ENCODE measurements around the gene KCNQ1. TPM values are rescaled to one million over a fixed set of nuclear protein-coding genes. Genes with fewer than 3 reads are reported as not detected.

The KCNQ1 gene
- total RNA-seq, 1 experiment from 2014 or later = 2.3 TPM

DNA sequence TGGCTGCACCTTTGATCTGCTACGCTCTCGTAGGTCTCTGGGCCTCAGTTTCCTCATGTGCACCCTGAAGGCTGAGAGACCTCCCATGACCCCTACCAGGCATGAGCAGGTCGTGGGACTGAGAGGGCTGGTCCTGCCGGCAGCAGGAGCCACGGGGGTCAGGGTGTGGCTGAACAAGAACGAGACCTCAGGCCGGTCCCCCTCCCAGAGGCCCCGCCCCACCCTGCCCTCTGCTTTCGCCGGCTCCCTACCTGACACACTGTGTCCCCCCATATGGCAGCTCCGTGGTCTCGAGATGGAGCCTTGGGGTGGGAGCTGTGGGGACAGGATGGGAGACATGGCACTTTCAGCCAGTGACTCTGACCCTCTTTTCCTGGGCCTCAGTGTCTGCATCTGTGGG lies 400.2 kb downstream of the KCNQ1 start:
- no peak overlapping the region for H2BK20ac ChIP-seq (ENCODE audit: low read depth, low read length, poor library complexity, severe bottlenecking)
- no peaks in the 10 kb centered on the region for H3K9me3 ChIP-seq (ENCODE audit: control insufficient read depth, low read depth, low read length)
- H3K4me3 Mint-ChIP-seq = no peak overlapping the region
- no CpG with 5 or more reads among the region's 12 CpGs for WGBS (ENCODE audit: extremely low coverage, insufficient read length, low lambda C conversion rate)
- H3K79me2 ChIP-seq (ENCODE audit: insufficient read depth, low read length) = no peaks in the 10 kb centered on the region
- no peaks in the 10 kb centered on the region for H4K20me1 ChIP-seq (ENCODE audit: control insufficient read depth, insufficient read depth, insufficient read length)
- no peaks in the 10 kb centered on the region for H3K36me3 Mint-ChIP-seq (ENCODE audit: insufficient read depth in 1 of 3, low read depth in 3 of 3)
- no peak overlapping the region for H2BK5ac ChIP-seq (ENCODE audit: insufficient read length, low read length)
- H2BK12ac ChIP-seq (ENCODE audit: insufficient read length, low read depth, low read length) = no peak overlapping the region
- H3K56ac ChIP-seq (ENCODE audit: insufficient read length, low read depth, low read length) = no peak overlapping the region
- no peak overlapping the region for H3T11ph ChIP-seq (ENCODE audit: low read length)
- no peak overlapping the region for H3K4ac ChIP-seq (ENCODE audit: low read depth, low read length)
- no peak for DNase-seq
- H3K79me1 ChIP-seq (ENCODE audit: insufficient read depth, low read depth, low read length, poor library complexity, severe bottlenecking) = no peaks in the 10 kb centered on the region
- H3K27me3 Mint-ChIP-seq (ENCODE audit: low read depth) = peaks cover 66% of the 10 kb centered on the region
- H3K27ac Mint-ChIP-seq = no peak overlapping the region
- H3K4me1 ChIP-seq (ENCODE audit: insufficient read depth, low read length) = no peaks in the 10 kb centered on the region
- H3K27ac ChIP-seq (ENCODE audit: insufficient read length, low read depth, low read length) = no peak overlapping the region
- H3K23me2 ChIP-seq (ENCODE audit: insufficient read length, low read depth, low read length, poor library complexity, severe bottlenecking) = no peaks in the 10 kb centered on the region
- no peak overlapping the region for H3K4me2 ChIP-seq (ENCODE audit: insufficient read depth, insufficient read length, low read length)
- no peak overlapping the region for H3K14ac ChIP-seq (ENCODE audit: insufficient read depth, low read length)
- H3K27me3 ChIP-seq (ENCODE audit: insufficient read depth, low read length) = no peaks in the 10 kb centered on the region; the same call in 1 of the 2 replicates
- no peak overlapping the region for H3K18ac ChIP-seq (ENCODE audit: insufficient read length, low read depth, low read length)
- no peak overlapping the region for H4K5ac ChIP-seq (ENCODE audit: insufficient read length, low read depth, low read length)
- no peak overlapping the region for H4K8ac ChIP-seq (replicated peaks; ENCODE audit: insufficient read length, low read depth, low read length)
- H4K91ac ChIP-seq (ENCODE audit: insufficient read length, low read depth, low read length) = no peak overlapping the region
- H3K9ac ChIP-seq (ENCODE audit: extremely low read depth, insufficient read length, low read length) = no peak overlapping the region
- H2AFZ ChIP-seq (ENCODE audit: low read length) = no peak overlapping the region
- H2AK5ac ChIP-seq (ENCODE audit: insufficient read length, low read length) = no peak overlapping the region
- TF ChIP-seq, protein P1, sequence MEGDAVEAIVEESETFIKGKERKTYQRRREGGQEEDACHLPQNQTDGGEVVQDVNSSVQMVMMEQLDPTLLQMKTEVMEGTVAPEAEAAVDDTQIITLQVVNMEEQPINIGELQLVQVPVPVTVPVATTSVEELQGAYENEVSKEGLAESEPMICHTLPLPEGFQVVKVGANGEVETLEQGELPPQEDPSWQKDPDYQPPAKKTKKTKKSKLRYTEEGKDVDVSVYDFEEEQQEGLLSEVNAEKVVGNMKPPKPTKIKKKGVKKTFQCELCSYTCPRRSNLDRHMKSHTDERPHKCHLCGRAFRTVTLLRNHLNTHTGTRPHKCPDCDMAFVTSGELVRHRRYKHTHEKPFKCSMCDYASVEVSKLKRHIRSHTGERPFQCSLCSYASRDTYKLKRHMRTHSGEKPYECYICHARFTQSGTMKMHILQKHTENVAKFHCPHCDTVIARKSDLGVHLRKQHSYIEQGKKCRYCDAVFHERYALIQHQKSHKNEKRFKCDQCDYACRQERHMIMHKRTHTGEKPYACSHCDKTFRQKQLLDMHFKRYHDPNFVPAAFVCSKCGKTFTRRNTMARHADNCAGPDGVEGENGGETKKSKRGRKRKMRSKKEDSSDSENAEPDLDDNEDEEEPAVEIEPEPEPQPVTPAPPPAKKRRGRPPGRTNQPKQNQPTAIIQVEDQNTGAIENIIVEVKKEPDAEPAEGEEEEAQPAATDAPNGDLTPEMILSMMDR (conservative IDR thresholded peaks at IDR 0.05) = no peak
- no peak overlapping the region for H3K23ac ChIP-seq (ENCODE audit: insufficient read length, low read depth, low read length)
- no peaks in the 10 kb centered on the region for H3K9me3 Mint-ChIP-seq
- H3K4me1 Mint-ChIP-seq = peaks cover 5 to 9% of the 10 kb centered on the region in 2 experiments; a peak in 3 of 4 replicates
- H2BK120ac ChIP-seq (ENCODE audit: low read depth, low read length, poor library complexity, severe bottlenecking) = no peak overlapping the region
- H2BK15ac ChIP-seq (ENCODE audit: low read depth, low read length) = no peak overlapping the region

All from H9 (cell line).